ENCODE data around the gene KATNAL2. TPM values are rescaled to one million over a fixed set of nuclear protein-coding genes. Genes with fewer than 3 reads are reported as not detected.

The KATNAL2 gene
- total RNA-seq, 1 donor from 2014 or later = 7.7 TPM

GRCh38 chr18:47118981-47119380, 201.6 kb downstream of the KATNAL2 start:
- no peak overlapping the region for H3K27ac Mint-ChIP-seq (ENCODE audit: unreplicated experiment)
- peaks cover 4% of the 10 kb centered on the region for H3K9me3 Mint-ChIP-seq
- no peak for DNase-seq (ENCODE audit: low read depth, low spot score)
- no peak for TF ChIP-seq CTCF (conservative IDR thresholded peaks at IDR 0.05)
- peaks cover 30% of the 10 kb centered on the region for H3K36me3 Mint-ChIP-seq (ENCODE audit: low read depth)
- H3K4me1 Mint-ChIP-seq = no peaks in the 10 kb centered on the region
- no peaks in the 10 kb centered on the region for H3K27me3 Mint-ChIP-seq (ENCODE audit: low read depth)
- no peak overlapping the region for H3K4me3 Mint-ChIP-seq

- H3K9me3 Mint-ChIP-seq = peaks cover 4% of the 10 kb centered on the region
Measured at GRCh38 chr18:47120428-47120827, 203.0 kb downstream of the KATNAL2 start.

GRCh38 chr18:47121146-47121545, 203.7 kb downstream of the KATNAL2 start:
- H3K27ac Mint-ChIP-seq (ENCODE audit: unreplicated experiment) = no peak overlapping the region
- no peak overlapping the region for H3K4me3 Mint-ChIP-seq
- H3K36me3 Mint-ChIP-seq (ENCODE audit: low read depth) = peaks cover 33% of the 10 kb centered on the region
- H3K9me3 Mint-ChIP-seq = peaks cover 4% of the 10 kb centered on the region
- DNase-seq (ENCODE audit: low read depth, low spot score) = no peak
- no peaks in the 10 kb centered on the region for H3K27me3 Mint-ChIP-seq (ENCODE audit: low read depth)
- H3K4me1 Mint-ChIP-seq = no peaks in the 10 kb centered on the region
- TF ChIP-seq CTCF (conservative IDR thresholded peaks at IDR 0.05) = no peak

More at GRCh38 chr18:47120428-47120827, 203.0 kb downstream of the KATNAL2 start:
- H3K36me3 Mint-ChIP-seq (ENCODE audit: low read depth) = peaks cover 33% of the 10 kb centered on the region
- no peak for TF ChIP-seq CTCF (conservative IDR thresholded peaks at IDR 0.05)
- DNase-seq (ENCODE audit: low read depth, low spot score) = no peak
- H3K4me1 Mint-ChIP-seq = no peaks in the 10 kb centered on the region
- H3K4me3 Mint-ChIP-seq = no peak overlapping the region
- H3K27ac Mint-ChIP-seq (ENCODE audit: unreplicated experiment) = no peak overlapping the region
- H3K27me3 Mint-ChIP-seq (ENCODE audit: low read depth) = no peaks in the 10 kb centered on the region

- no peak for TF ChIP-seq CTCF (conservative IDR thresholded peaks at IDR 0.05)
- Mint-ChIP-seq H3K4me1 (peaks cover 9% of the 10 kb centered on the region), H3K9me3 (no peaks in the 10 kb centered on the region), H3K4me3 (no peak overlapping the region), H3K27me3 (ENCODE audit: low read depth) (no peaks in the 10 kb centered on the region), H3K36me3 (ENCODE audit: low read depth) (peaks cover 6% of the 10 kb centered on the region), H3K27ac (ENCODE audit: unreplicated experiment) (no peak overlapping the region)
- no peak for DNase-seq (ENCODE audit: low read depth, low spot score)
Measured at GRCh38 chr18:47141289-47141688, 223.9 kb downstream of the KATNAL2 start.

GRCh38 chr18:47143153-47143552, 225.8 kb downstream of the KATNAL2 start:
- no peaks in the 10 kb centered on the region for H3K9me3 Mint-ChIP-seq
- no peaks in the 10 kb centered on the region for H3K27me3 Mint-ChIP-seq (ENCODE audit: low read depth)
- no peak overlapping the region for H3K4me3 Mint-ChIP-seq
- DNase-seq (ENCODE audit: low read depth, low spot score) = no peak
- no peak overlapping the region for H3K27ac Mint-ChIP-seq (ENCODE audit: unreplicated experiment)
- H3K36me3 Mint-ChIP-seq (ENCODE audit: low read depth) = peaks cover 6% of the 10 kb centered on the region
- no peak for TF ChIP-seq CTCF (conservative IDR thresholded peaks at IDR 0.05)
- peaks cover 13% of the 10 kb centered on the region for H3K4me1 Mint-ChIP-seq

Measured in neural crest cell (in vitro differentiated cells).